Fibroblast of gingiva (primary cell): ENCODE data around the gene PAXX.

ENCODE experiments used
- DNase-seq: peaks from one replicate; pipeline ENCODE4 v3.0.0-alpha.2; 2011; ENCODE audit warnings: low read depth

PAXX gene

GRCh38 chr9:136991993-136992818 lies at the start of gene PAXX:
PAXX (plus strand) TSS chr9:136992422; CDS start chr9:136992444, 22 bp downstream.
- peak; percentile 87 for DNase-seq

GRCh38 chr9:136942881-136943230 lies 49.4 kb upstream of the PAXX start:
- no peak for DNase-seq

- no peak for DNase-seq
Measured at GRCh38 chr9:136943291-136944211, 48.7 kb upstream of the PAXX start.

- peak; percentile 68 for DNase-seq
Measured at GRCh38 chr9:136944212-136944518, 48.1 kb upstream of the PAXX start.

- DNase-seq, result peak; percentile 92
Measured at GRCh38 chr9:136944519-136945332, 47.5 kb upstream of the PAXX start, which contains the start of the genes C8G and FBXW5. C8G (plus strand) TSS chr9:136945243; CDS start chr9:136945321, 78 bp downstream. FBXW5 (minus strand) TSS chr9:136944738; CDS start chr9:136944083, 655 bp downstream.

GRCh38 chr9:136945333-136946227 lies 46.6 kb upstream of the PAXX start:
- no peak for DNase-seq

- no peak for DNase-seq
Measured at GRCh38 chr9:136946228-136947027, 45.8 kb upstream of the PAXX start.

- DNase-seq, result no peak
Measured at GRCh38 chr9:136947028-136947891, 45.0 kb upstream of the PAXX start.

GRCh38 chr9:136947955-136948510 lies 44.2 kb upstream of the PAXX start:
- peak; percentile 24 for DNase-seq

- DNase-seq, result no peak
Measured at GRCh38 chr9:136949239-136949816, 42.9 kb upstream of the PAXX start.

- peak; percentile 52 for DNase-seq
Measured at GRCh38 chr9:136949817-136950655, 42.2 kb upstream of the PAXX start.

- DNase-seq, result no peak
Measured at GRCh38 chr9:136950656-136951276, 41.5 kb upstream of the PAXX start.

GRCh38 chr9:136951541-136952320 lies 40.5 kb upstream of the PAXX start, which contains the start of gene LCN12:
LCN12 (plus strand) TSS chr9:136952273; CDS start chr9:136952328, 55 bp downstream.
- no peak for DNase-seq

GRCh38 chr9:136952321-136952850 lies 39.8 kb upstream of the PAXX start:
- no peak for DNase-seq

- no peak for DNase-seq
Measured at GRCh38 chr9:136952876-136953770, 39.1 kb upstream of the PAXX start.
